Thoracic aorta (tissue), 2 donors: ENCODE measurements around the gene HILPDA. TPM values are rescaled to one million over a fixed set of nuclear protein-coding genes. Genes with fewer than 3 reads are reported as not detected.
A peak's percentile ranks its signal among the peaks of the same experiment; 100 is the strongest.
"Not testable (repeated sequence)": the region's sequence is repeated elsewhere in the genome, so short reads cannot be mapped to it uniquely, and the experiment has no call there.

Experiments
- ATAC-seq: fragments of 150-250 bp; one replicate; pipeline ENCODE4 v1.8.0; 2017; ENCODE audit warnings: low read depth; ENCODE audit not compliant: insufficient number of reproducible peaks, low FRiP score
- DNase-seq: peaks from one replicate; pipeline ENCODE4 v3.0.0-alpha.2; 2020; ENCODE audit warnings: low spot score
- H3K27ac ChIP-seq, 2 donors: fragments of 200-600 bp; sonication (generic); 1 replicate in 1 of 2; 2 replicates in 1 of 2; pipeline ENCODE4 v1.5.1; 2016; ENCODE audit warnings: mild to moderate bottlenecking in 2 of 2, moderate library complexity in 2 of 2
- H3K27me3 ChIP-seq: fragments of 200-600 bp; sonication (generic); replicated peaks from 2 replicates; pipeline ENCODE4 v1.6.0; 2016; ENCODE audit warnings: mild to moderate bottlenecking; ENCODE audit not compliant: insufficient read depth
- H3K36me3 ChIP-seq: fragments of 200-600 bp; sonication (generic); one replicate; pipeline ENCODE4 v1.5.1; 2016
- H3K4me1 ChIP-seq, 2 donors: fragments of 200-600 bp; sonication (generic); 1 replicate in 1 of 2; 2 replicates in 1 of 2; pipeline versions ENCODE4 v1.5.1 to v1.6.0; 2016; ENCODE audit warnings: low read depth in 2 of 2, mild to moderate bottlenecking in 1 of 2; ENCODE audit not compliant: control insufficient read depth in 1 of 2
- H3K4me3 ChIP-seq: fragments of 200-600 bp; sonication (generic); 2 replicates; pipeline ENCODE4 v1.5.1; 2016; ENCODE audit warnings: mild to moderate bottlenecking
- H3K9me3 ChIP-seq: fragments of 200-600 bp; sonication (generic); 2 replicates; pipeline ENCODE4 v1.5.1; 2016
- CTCF ChIP-seq: fragments of 200-600 bp; sonication (generic); IDR thresholded peaks from one replicate; pipeline ENCODE4 v1.5.1; 2019; ENCODE audit warnings: antibody characterized with exemption
- total RNA-seq, 2 donors: library from RNA; depleted of rRNA; stranded (reverse); fragments of >200 nt; gene quantifications; one replicate each; pipeline versions ENCODE4 v1.1.0 to v1.2.3, GENCODE V29; 2016

Gene HILPDA
- total RNA-seq, 2 donors from 2014 or later: 9.3 to 19.8 TPM

- H3K27ac ChIP-seq: peak overlapping the region; percentile 60 to 91
- TF ChIP-seq CTCF: no peak
- no peak for DNase-seq
- H3K27me3 ChIP-seq: no peaks in the 10 kb centered on the region
- H3K4me3 ChIP-seq: peak overlapping the region; percentile 85
- H3K36me3 ChIP-seq: no peaks in the 10 kb centered on the region
- no peaks in the 10 kb centered on the region for H3K9me3 ChIP-seq
- ATAC-seq: no peak
- peaks cover 26 to 72% of the 10 kb centered on the region in 2 donors for H3K4me1 ChIP-seq
Observed at GRCh38 chr7:128456255-128456725, 612 bp downstream of the HILPDA start.

GRCh38 chr7:128457385-128457784, 1.7 kb downstream of the HILPDA start:
- peaks cover 26 to 67% of the 10 kb centered on the region in 2 donors for H3K4me1 ChIP-seq
- not testable (repeated sequence) for ATAC-seq, H3K9me3 ChIP-seq, H3K36me3 ChIP-seq, H3K27ac ChIP-seq, H3K4me3 ChIP-seq, DNase-seq, H3K27me3 ChIP-seq

GRCh38 chr7:128458956-128459355, 3.3 kb downstream of the HILPDA start:
- Histone ChIP-seq H3K4me1 (peaks cover 21 to 52% of the 10 kb centered on the region in 2 donors), H3K27ac (no peak overlapping the region), H3K4me3 (no peak overlapping the region), H3K9me3 (no peaks in the 10 kb centered on the region), H3K27me3 (no peaks in the 10 kb centered on the region), H3K36me3 (peaks cover 4% of the 10 kb centered on the region)
- no peak for TF ChIP-seq CTCF
- no peak for DNase-seq
- no peak for ATAC-seq

- H3K4me1 ChIP-seq: peaks cover 18 to 49% of the 10 kb centered on the region in 2 donors
- no peaks in the 10 kb centered on the region for H3K27me3 ChIP-seq
- no peak overlapping the region for H3K4me3 ChIP-seq
- H3K9me3 ChIP-seq: no peaks in the 10 kb centered on the region
- ATAC-seq (no peak), DNase-seq (peak; percentile 33)
- H3K36me3 ChIP-seq: peaks cover 4% of the 10 kb centered on the region
- TF ChIP-seq CTCF: peak; percentile 73
- H3K27ac ChIP-seq: no peak overlapping the region
Observed at GRCh38 chr7:128459394-128459878, 3.8 kb downstream of the HILPDA start.

GRCh38 chr7:128462460-128462859, 6.8 kb downstream of the HILPDA start:
- Histone ChIP-seq H3K9me3 (no peaks in the 10 kb centered on the region), H3K4me3 (no peak overlapping the region), H3K4me1 (peaks cover 5 to 24% of the 10 kb centered on the region in 2 donors), H3K36me3 (peaks cover 4% of the 10 kb centered on the region), H3K27me3 (no peaks in the 10 kb centered on the region), H3K27ac (no peak overlapping the region)
- ATAC-seq (no peak), DNase-seq (no peak)
- no peak for TF ChIP-seq CTCF

- H3K4me3 ChIP-seq, ATAC-seq, H3K27ac ChIP-seq: not testable (repeated sequence)
Observed at GRCh38 chr7:128463345-128463744, 7.7 kb downstream of the HILPDA start.

GRCh38 chr7:128463933-128464332, 8.3 kb downstream of the HILPDA start:
- not testable (repeated sequence) for DNase-seq, H3K27ac ChIP-seq, H3K27me3 ChIP-seq, H3K9me3 ChIP-seq, H3K4me3 ChIP-seq, ATAC-seq, H3K36me3 ChIP-seq, H3K4me1 ChIP-seq

More at GRCh38 chr7:128463345-128463744, 7.7 kb downstream of the HILPDA start:
- not testable (repeated sequence) for H3K27me3 ChIP-seq, H3K36me3 ChIP-seq, DNase-seq, H3K9me3 ChIP-seq
- peaks cover 5 to 15% of the 10 kb centered on the region in 2 donors for H3K4me1 ChIP-seq

GRCh38 chr7:128466871-128467270, 11.2 kb downstream of the HILPDA start:
- not testable (repeated sequence) for H3K4me3 ChIP-seq

More at GRCh38 chr7:128466871-128467270, 11.2 kb downstream of the HILPDA start:
- DNase-seq, H3K36me3 ChIP-seq, H3K4me1 ChIP-seq, H3K27me3 ChIP-seq, H3K27ac ChIP-seq, H3K9me3 ChIP-seq, ATAC-seq: not testable (repeated sequence)
